Calu3 (cell line): ENCODE results near the gene SIX1. TPM values are rescaled to one million over a fixed set of nuclear protein-coding genes. Genes with fewer than 3 reads are reported as not detected.
A peak's percentile ranks its signal among the peaks of the same experiment; 100 is the strongest.

Source experiments
- BruUV-seq: library from RNA; stranded (reverse); fragments of 400-500 nt; replicated peaks from 2 replicates; lab custom pipeline; 2021; lab: Mats Ljungman, UMichigan
- CTCF ChIA-PET: fragments of 300-600 bp; sonication (Branson Sonifier 250); formaldehyde crosslinking; loops from one replicate; lab custom pipeline; 2022; ENCODE audit warnings: antibody characterized with exemption; lab: Charles Lee
- DNase-seq: peaks from one replicate; pipeline ENCODE4 v3.0.0; 2022
- H3K27ac Mint-ChIP-seq: one replicate; pipeline ENCODE4 v1.8.0; 2022; ENCODE audit warnings: mixed read lengths; ENCODE audit not compliant: unreplicated experiment
- H3K27me3 Mint-ChIP-seq: one replicate; pipeline ENCODE4 v1.8.0; 2022; ENCODE audit warnings: mixed read lengths; ENCODE audit not compliant: unreplicated experiment
- H3K36me3 Mint-ChIP-seq: one replicate; pipeline ENCODE4 v1.8.0; 2022; ENCODE audit warnings: mild to moderate bottlenecking, moderate library complexity, mixed read lengths; ENCODE audit not compliant: insufficient read depth, unreplicated experiment
- H3K4me1 Mint-ChIP-seq: one replicate; pipeline ENCODE4 v1.8.0; 2022; ENCODE audit warnings: mild to moderate bottlenecking, low read depth, mixed read lengths; ENCODE audit not compliant: unreplicated experiment
- H3K4me3 Mint-ChIP-seq: one replicate; pipeline ENCODE4 v1.8.0; 2022; ENCODE audit warnings: mild to moderate bottlenecking, low read depth, moderate library complexity, mixed read lengths; ENCODE audit not compliant: unreplicated experiment
- H3K9me3 Mint-ChIP-seq: one replicate; pipeline ENCODE4 v1.8.0; 2022; ENCODE audit warnings: low read depth, mixed read lengths; ENCODE audit not compliant: unreplicated experiment
- intact Hi-C: fragments of 100-400 bp; cut with micrococcal nuclease; formaldehyde crosslinking; loops from one replicate; pipeline ENCODE4 v1.10.0; 2022; ENCODE audit not compliant: unreplicated experiment
- total RNA-seq: library from RNA; stranded (reverse); gene quantifications from 2 replicates; pipeline ENCODE4 v1.2.3, GENCODE V29; 2022
- TF ChIP-seq, protein P1 (sequence below): fragments of 200-600 bp; IDR thresholded peaks from one replicate; pipeline ENCODE4 v1.8.0; 2022; ENCODE audit warnings: antibody characterized with exemption; ENCODE audit not compliant: unreplicated experiment

The SIX1 gene
- total RNA-seq, 1 experiment from 2014 or later = 4.6 TPM

DNA sequence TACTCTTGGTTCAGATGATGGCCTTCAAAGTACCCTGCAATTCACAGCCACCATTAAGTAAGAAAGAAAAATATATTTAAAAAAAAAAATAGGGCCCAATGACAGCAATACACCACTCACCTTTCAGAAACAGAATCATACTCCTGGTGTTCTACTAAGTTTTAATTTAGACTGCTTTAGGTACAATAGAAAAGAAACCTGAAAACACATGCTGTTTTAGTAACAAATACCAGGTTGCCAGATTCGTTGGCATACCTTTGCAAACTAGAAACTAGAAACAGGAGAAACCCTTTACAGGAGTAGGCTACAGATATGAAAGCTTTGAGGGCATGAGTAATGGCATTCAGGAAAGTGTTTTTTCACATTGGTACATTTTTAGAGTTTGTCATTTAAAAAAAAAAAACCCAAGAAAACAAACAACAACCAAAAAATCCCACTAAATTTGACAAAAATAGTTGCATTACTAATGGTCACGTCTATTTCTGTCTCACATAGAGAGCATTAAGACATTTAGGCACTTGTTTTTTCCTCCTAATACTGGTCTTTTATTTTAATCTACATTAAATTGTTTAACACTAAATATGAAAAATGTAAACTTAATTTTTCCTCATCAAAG, 4.0 kb downstream of the SIX1 start:
- Mint-ChIP-seq H3K36me3 (peaks cover 30% of the 10 kb centered on the region), H3K4me1 (peaks cover 12% of the 10 kb centered on the region), H3K9me3 (no peaks in the 10 kb centered on the region), H3K27me3 (peaks cover 9% of the 10 kb centered on the region), H3K4me3 (no peak overlapping the region), H3K27ac (no peak overlapping the region)
- BruUV-seq = TSS peak; percentile 5
- intact Hi-C loops = loop anchor here (5.0 kb wide), 2 partner anchors 337 to 382 kb away; partner anchors contain the start of genes SLC38A6 and TRMT5
- TF ChIP-seq, protein P1, sequence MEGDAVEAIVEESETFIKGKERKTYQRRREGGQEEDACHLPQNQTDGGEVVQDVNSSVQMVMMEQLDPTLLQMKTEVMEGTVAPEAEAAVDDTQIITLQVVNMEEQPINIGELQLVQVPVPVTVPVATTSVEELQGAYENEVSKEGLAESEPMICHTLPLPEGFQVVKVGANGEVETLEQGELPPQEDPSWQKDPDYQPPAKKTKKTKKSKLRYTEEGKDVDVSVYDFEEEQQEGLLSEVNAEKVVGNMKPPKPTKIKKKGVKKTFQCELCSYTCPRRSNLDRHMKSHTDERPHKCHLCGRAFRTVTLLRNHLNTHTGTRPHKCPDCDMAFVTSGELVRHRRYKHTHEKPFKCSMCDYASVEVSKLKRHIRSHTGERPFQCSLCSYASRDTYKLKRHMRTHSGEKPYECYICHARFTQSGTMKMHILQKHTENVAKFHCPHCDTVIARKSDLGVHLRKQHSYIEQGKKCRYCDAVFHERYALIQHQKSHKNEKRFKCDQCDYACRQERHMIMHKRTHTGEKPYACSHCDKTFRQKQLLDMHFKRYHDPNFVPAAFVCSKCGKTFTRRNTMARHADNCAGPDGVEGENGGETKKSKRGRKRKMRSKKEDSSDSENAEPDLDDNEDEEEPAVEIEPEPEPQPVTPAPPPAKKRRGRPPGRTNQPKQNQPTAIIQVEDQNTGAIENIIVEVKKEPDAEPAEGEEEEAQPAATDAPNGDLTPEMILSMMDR = no peak
- no peak for DNase-seq
- CTCF ChIA-PET = no interaction called here

DNA sequence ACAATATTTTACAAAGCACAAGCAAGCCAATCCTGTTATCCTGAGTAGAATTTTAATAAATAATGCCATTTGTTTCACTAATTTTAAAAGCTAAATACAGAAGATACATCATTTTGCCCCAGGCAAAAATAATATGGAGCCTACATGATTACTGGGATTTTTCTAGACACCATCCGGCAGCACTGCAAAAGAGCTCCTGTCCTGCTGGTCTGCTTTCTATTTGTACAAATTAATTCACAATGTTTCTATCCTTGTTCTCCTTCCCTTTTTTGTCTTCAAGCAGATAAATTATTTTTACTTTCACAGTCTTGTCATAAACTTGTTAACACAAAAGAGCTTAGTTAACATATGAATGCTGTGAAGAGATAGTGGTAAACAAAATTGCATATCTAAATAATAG, 4.6 kb downstream of the SIX1 start:
- TF ChIP-seq, protein P1 = no peak
- no peak for DNase-seq
- intact Hi-C loops = loop anchor here (5.0 kb wide), 2 partner anchors 338 to 383 kb away; partner anchors contain the start of genes SLC38A6 and TRMT5
- H3K27me3 Mint-ChIP-seq = peaks cover 3% of the 10 kb centered on the region
- peaks cover 26% of the 10 kb centered on the region for H3K36me3 Mint-ChIP-seq
- no peaks in the 10 kb centered on the region for H3K9me3 Mint-ChIP-seq
- H3K27ac Mint-ChIP-seq = no peak overlapping the region
- CTCF ChIA-PET = no interaction called here
- no peak overlapping the region for H3K4me3 Mint-ChIP-seq
- BruUV-seq = no TSS peak
- H3K4me1 Mint-ChIP-seq = peaks cover 6% of the 10 kb centered on the region

GRCh38 chr14:60643463-60644314, 5.6 kb downstream of the SIX1 start:
- TF ChIP-seq, protein P1 = no peak
- intact Hi-C loops = no loop called here
- no peaks in the 10 kb centered on the region for H3K27me3 Mint-ChIP-seq
- CTCF ChIA-PET = interaction anchor here (0.7 kb wide), 1 partner anchor 756 kb away, joined by 6 read pairs; no protein-coding TSS in a partner anchor
- peaks cover 6% of the 10 kb centered on the region for H3K4me1 Mint-ChIP-seq
- DNase-seq = no peak
- no TSS peak for BruUV-seq
- H3K27ac Mint-ChIP-seq = no peak overlapping the region
- H3K4me3 Mint-ChIP-seq = no peak overlapping the region
- peaks cover 16% of the 10 kb centered on the region for H3K36me3 Mint-ChIP-seq
- H3K9me3 Mint-ChIP-seq = no peaks in the 10 kb centered on the region

DNA sequence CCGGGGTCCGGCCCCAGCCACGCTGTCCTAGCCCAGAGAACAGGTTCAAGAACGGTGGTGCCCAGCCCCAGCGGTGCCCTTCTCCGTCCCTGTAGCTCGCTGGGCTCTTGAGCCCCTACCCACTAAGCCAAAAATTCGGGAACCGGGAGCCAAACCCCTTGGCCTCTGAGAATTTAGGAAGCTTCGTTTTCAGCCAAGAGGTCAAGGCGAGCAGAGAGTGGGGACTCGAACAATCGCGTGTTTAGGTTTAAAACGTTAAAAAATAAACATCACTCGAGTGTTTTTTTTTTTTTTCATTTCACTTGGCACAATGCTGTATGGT, 6.2 kb downstream of the SIX1 start:
- Mint-ChIP-seq H3K27ac (no peak overlapping the region), H3K27me3 (no peaks in the 10 kb centered on the region), H3K4me3 (no peak overlapping the region)

More for the DNA sequence above, 6.2 kb downstream of the SIX1 start:
- DNase-seq = no peak
- no TSS peak for BruUV-seq
- CTCF ChIA-PET = interaction anchor here (0.7 kb wide), 1 partner anchor 756 kb away, joined by 6 read pairs; no protein-coding TSS in a partner anchor
- Mint-ChIP-seq H3K4me1 (peaks cover 6% of the 10 kb centered on the region), H3K9me3 (no peaks in the 10 kb centered on the region), H3K36me3 (peaks cover 10% of the 10 kb centered on the region)
- TF ChIP-seq, protein P1 = no peak
- intact Hi-C loops = no loop called here
